ENCODE results near the gene PPP1R1B. TPM values are rescaled to one million over a fixed set of nuclear protein-coding genes. Genes with fewer than 3 reads are reported as not detected.
A peak's percentile ranks its signal among the peaks of the same experiment; 100 is the strongest.

The PPP1R1B gene
- total RNA-seq, 4 donors from 2014 or later = 2.7 to 12.2 (median 8.6) TPM

- H3K4me1 ChIP-seq = peaks cover 0 to 46% (median 22%) of the 10 kb centered on the region in 3 donors
- H3K36me3 ChIP-seq = no peaks in the 10 kb centered on the region
- peak within 1 kb of the TSS in 1 of 2 donors; percentile 34 for H3K4me3 ChIP-seq
- H3K9me3 ChIP-seq = no peaks in the 10 kb centered on the region
- peaks cover 92% of the 10 kb centered on the region for H3K27me3 ChIP-seq
- TF ChIP-seq POLR2AphosphoS5 (IDR thresholded peaks at IDR 0.05) = no peak
- no peak for ATAC-seq
- 4% methylated on average over 16 of the region's 20 CpGs; no CpG with 5 or more reads in 1 of the 2 donors for WGBS, 2 donors (ENCODE audit: low coverage in 1 of 2)
- H3K27ac ChIP-seq = no peak within 1 kb of the TSS
These were observed 19.0 kb upstream of the PPP1R1B start, which contains the start of gene NEUROD2 for GRCh38 chr17:39607851-39608130. TSS of gene NEUROD2 (minus strand) at chr17:39607920. CDS start at chr17:39606599, 1,321 bp downstream.

GRCh38 chr17:39608142-39608981 is 18.4 kb upstream of the PPP1R1B start:
- Histone ChIP-seq H3K36me3 (no peaks in the 10 kb centered on the region), H3K4me1 (peaks cover 0 to 46% (median 22%) of the 10 kb centered on the region in 3 donors), H3K27me3 (peaks cover 92% of the 10 kb centered on the region), H3K4me3 (no peak overlapping the region), H3K27ac (no peak overlapping the region), H3K9me3 (no peaks in the 10 kb centered on the region)
- TF ChIP-seq POLR2AphosphoS5 (IDR thresholded peaks at IDR 0.05) = no peak
- no peak for TF ChIP-seq POLR2A (IDR thresholded peaks at IDR 0.05)
- no peak for TF ChIP-seq EP300 (IDR thresholded peaks at IDR 0.05)
- TF ChIP-seq, protein P1, sequence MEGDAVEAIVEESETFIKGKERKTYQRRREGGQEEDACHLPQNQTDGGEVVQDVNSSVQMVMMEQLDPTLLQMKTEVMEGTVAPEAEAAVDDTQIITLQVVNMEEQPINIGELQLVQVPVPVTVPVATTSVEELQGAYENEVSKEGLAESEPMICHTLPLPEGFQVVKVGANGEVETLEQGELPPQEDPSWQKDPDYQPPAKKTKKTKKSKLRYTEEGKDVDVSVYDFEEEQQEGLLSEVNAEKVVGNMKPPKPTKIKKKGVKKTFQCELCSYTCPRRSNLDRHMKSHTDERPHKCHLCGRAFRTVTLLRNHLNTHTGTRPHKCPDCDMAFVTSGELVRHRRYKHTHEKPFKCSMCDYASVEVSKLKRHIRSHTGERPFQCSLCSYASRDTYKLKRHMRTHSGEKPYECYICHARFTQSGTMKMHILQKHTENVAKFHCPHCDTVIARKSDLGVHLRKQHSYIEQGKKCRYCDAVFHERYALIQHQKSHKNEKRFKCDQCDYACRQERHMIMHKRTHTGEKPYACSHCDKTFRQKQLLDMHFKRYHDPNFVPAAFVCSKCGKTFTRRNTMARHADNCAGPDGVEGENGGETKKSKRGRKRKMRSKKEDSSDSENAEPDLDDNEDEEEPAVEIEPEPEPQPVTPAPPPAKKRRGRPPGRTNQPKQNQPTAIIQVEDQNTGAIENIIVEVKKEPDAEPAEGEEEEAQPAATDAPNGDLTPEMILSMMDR (IDR thresholded peaks at IDR 0.05) = no peak
- WGBS, 2 donors (ENCODE audit: low coverage in 1 of 2) = 0 to 46% methylated on average over 1 to 3 of the region's 15 CpGs
- ATAC-seq = no peak

DNA sequence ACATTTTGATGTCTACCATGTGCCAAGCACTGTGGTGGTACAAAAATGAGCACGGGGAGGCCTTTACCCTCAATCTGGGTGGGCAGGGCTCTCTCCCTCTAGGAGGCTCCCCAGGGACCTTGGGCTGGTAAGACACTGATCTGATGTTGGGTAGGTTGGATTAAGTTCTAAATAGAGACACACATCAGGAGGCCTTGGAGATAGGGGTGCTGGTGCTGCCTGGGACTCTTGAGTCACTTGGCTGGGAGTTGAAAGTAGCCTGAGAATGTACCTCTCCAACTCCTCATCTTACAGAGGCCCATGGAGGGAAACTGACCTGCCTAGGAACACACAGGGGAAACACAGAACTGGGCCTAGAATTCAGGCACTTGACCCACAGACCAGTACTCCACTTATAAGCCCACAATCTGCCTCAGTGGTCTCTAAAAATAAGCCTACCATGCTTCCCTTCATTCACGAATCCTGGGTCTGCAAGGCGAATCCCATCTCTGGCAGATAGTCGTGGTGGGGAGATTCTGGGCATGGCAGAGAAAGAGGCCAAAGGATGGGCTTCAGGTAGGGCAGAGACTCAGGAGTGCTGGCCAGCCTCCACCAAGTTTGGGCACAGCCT is 17.2 kb upstream of the PPP1R1B start:
- WGBS, 2 donors (ENCODE audit: low coverage in 1 of 2) = 80% methylated on average over 3 of the region's 4 CpGs; no CpG with 5 or more reads in 1 of the 2 donors
- peaks cover 92% of the 10 kb centered on the region for H3K27me3 ChIP-seq
- no peaks in the 10 kb centered on the region for H3K36me3 ChIP-seq
- ATAC-seq = no peak
- no peak overlapping the region for H3K4me3 ChIP-seq
- TF ChIP-seq POLR2A (IDR thresholded peaks at IDR 0.05) (no peak), EP300 (IDR thresholded peaks at IDR 0.05) (no peak), POLR2AphosphoS5 (IDR thresholded peaks at IDR 0.05) (no peak)
- TF ChIP-seq, protein P1 (IDR thresholded peaks at IDR 0.05) = no peak
- H3K9me3 ChIP-seq = no peaks in the 10 kb centered on the region
- peaks cover 0 to 37% (median 22%) of the 10 kb centered on the region in 3 donors for H3K4me1 ChIP-seq
- no peak overlapping the region for H3K27ac ChIP-seq

GRCh38 chr17:39611401-39612112 is 15.2 kb upstream of the PPP1R1B start:
- TF ChIP-seq, protein P1 (IDR thresholded peaks at IDR 0.05) = no peak
- TF ChIP-seq EP300 (IDR thresholded peaks at IDR 0.05) (no peak), POLR2A (IDR thresholded peaks at IDR 0.05) (no peak), POLR2AphosphoS5 (IDR thresholded peaks at IDR 0.05) (no peak)
- no peak for ATAC-seq
- H3K9me3 ChIP-seq = no peaks in the 10 kb centered on the region
- no peak overlapping the region for H3K27ac ChIP-seq
- no peak overlapping the region for H3K4me3 ChIP-seq
- H3K27me3 ChIP-seq = peaks cover 88% of the 10 kb centered on the region
- peaks cover 0 to 18% (median 8%) of the 10 kb centered on the region in 3 donors for H3K4me1 ChIP-seq
- no peaks in the 10 kb centered on the region for H3K36me3 ChIP-seq
- WGBS, 2 donors (ENCODE audit: low coverage in 1 of 2) = 83 to 85% methylated on average over 8 to 9 of the region's 9 CpGs

GRCh38 chr17:39612291-39612894 is 14.4 kb upstream of the PPP1R1B start:
- H3K9me3 ChIP-seq = no peaks in the 10 kb centered on the region
- no peak overlapping the region for H3K4me3 ChIP-seq
- WGBS, 2 donors (ENCODE audit: low coverage in 1 of 2) = 59 to 70% methylated on average over 2 to 9 of the region's 22 CpGs
- no peak for ATAC-seq
- H3K4me1 ChIP-seq = peaks cover 0 to 15% (median 2%) of the 10 kb centered on the region in 3 donors
- H3K27me3 ChIP-seq = peaks cover 88% of the 10 kb centered on the region
- no peaks in the 10 kb centered on the region for H3K36me3 ChIP-seq
- no peak overlapping the region for H3K27ac ChIP-seq
- no peak for TF ChIP-seq POLR2AphosphoS5 (IDR thresholded peaks at IDR 0.05)
- no peak for TF ChIP-seq EP300 (IDR thresholded peaks at IDR 0.05)
- TF ChIP-seq, protein P1 (IDR thresholded peaks at IDR 0.05) = no peak
- no peak for TF ChIP-seq POLR2A (IDR thresholded peaks at IDR 0.05)

All from gastroesophageal sphincter (tissue), 4 donors.